HG02623 (cell line): ENCODE results near the gene MAJIN.
A peak's percentile ranks its signal among the peaks of the same experiment; 100 is the strongest.

Experiments
- ATAC-seq: cut with Tn5 transposase; IDR thresholded peaks from one replicate; pipeline ENCODE4 v1.9.1; 2021; ENCODE audit warnings: moderate library complexity; ENCODE audit not compliant: unreplicated experiment

The MAJIN gene

DNA sequence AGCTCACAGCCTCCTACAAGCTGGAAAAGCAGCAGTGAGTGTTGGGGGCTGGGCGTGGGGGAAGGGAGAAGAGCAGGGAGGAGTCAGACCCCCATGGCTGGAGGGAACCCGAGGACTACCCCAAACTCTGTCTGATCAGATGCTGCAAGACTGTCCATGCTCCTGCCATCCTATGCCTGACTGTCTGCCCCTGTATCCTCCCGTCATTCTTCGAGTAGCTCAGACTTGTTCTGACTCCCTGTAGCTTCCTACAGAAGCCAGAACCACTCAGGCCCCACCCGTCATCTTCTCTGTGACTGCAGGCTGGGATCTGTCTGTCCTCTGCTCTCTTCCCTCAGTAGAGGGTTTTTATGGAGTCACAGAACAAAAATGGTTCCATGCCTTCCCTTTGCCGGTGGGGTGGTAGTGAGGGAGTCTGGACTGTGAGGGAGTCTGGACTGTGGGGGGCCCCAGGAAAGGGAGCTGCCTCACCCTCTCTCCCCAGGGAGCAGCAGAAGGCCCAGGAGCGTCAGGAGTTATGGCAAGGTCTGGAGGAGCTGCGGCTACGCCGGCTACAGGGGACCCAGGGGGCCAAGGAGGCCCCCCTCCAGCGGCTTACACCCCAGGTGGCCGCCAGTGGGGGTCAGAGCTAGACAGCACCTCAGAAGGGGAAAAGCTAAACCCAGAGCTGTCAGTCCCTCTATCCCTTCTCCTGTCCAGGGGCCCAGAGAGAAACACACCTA is 38.5 kb downstream of the MAJIN start:
- no peak for ATAC-seq

DNA sequence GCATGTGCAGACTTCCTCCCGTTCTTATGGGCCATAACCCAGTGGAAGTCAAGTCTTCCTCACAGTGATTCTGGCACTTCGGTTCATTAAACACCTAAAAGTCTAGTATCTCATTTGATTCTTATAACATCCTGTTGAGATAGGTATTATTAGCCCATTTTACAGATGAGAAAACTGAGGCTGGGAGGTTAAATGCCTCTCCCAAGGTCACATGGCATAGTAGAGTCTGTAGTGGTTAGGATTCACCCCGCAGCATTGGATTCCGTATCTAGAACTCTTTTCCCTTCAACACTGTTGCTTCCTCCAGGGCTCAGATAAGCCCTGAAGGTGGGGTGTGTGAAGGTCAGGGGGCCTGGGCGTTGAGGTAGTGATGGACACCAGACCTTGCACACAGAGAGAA is 39.6 kb downstream of the MAJIN start:
- ATAC-seq, result no peak

DNA sequence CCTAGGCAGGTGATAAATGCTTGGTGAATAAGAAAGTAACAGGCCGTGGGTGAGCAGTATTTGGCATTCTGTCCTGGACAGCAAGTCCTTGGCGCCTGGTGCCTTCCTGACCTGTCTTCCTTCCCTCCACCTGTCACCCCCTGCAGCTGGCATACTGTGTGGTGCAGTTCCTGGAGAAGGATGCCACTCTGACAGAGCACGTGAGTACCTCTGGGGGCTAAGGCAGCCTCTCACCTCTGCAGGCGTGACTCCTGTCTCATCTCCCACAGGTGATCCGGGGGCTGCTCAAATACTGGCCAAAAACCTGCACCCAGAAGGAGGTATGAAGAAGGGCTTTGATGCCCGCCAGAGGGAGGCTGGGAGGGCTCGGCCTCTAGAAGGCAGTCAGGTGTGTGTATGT is 40.6 kb downstream of the MAJIN start:
- ATAC-seq, result no peak

DNA sequence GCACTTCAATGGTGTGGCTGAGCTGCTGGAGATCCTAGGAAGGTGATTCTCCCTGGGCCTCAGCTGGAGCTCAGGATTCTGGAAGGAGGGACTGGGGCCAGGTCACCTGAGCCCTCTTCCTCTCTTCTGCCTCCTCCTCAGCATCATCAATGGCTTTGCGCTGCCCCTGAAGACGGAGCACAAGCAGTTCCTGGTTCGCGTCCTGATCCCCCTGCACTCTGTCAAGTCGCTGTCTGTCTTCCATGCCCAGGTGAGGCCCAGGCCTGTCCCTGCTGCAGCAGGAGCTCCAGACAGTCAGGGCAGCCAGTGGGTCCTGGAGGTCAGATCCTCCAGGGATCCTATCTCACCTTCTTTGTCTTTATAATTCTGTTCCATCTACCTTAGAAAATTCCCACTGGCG is 41.6 kb downstream of the MAJIN start:
- no peak for ATAC-seq

DNA sequence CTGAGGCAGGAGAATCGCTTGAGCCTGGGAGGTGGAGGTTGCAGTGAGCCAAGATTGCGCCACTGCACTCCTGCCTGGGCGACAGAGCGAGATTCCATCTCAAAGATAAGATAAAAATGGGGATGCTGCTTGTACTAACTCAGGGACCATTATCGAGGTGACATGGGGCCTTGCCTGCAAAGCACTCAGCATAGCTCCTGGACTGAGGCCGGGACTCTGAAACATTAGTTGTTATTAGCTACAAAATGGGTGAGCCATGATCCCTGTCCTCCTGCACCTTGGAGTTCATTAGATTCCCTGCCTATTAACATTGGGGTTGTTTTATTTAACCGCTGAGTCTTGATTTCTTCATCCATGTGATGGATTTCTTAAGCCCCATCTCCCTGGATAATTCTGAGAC is 42.3 kb downstream of the MAJIN start:
- ATAC-seq, result no peak

DNA sequence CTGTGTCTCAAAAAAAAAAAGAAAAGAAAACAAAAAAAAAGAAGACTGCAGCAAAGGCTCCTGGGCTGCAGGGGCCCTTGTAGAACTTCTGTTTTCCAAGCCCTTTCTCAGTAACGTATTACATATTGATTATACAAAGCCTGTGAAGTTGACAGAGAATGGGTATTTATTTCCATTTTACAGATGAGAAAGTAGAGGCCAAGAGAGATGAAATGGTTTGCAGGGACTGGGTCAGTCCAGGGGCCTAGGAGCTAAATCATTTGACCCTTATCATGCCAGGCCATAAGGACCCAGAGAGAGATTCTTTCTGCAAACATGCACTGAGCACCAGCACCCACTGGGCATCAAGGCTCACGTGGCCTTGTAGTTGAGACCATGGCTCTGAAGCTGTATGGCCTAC is 43.0 kb downstream of the MAJIN start:
- no peak for ATAC-seq

DNA sequence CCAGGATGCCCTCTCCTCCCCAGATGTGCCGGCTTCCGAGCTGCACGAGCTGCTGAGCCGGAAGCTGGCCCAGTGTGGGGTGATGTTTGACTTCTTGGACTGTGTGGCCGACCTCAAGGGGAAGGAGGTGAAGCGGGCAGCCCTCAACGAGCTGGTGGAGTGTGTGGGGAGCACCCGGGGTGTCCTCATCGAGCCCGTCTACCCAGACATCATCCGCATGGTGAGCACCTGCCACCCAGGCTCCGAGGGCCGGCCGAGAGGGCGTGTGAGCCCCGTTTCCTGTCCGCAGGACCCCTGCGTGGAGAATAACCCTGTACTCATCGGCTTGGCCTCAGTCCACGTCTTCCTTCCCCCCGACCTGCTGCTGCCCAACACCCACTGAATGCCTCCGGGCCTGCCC is 45.2 kb downstream of the MAJIN start:
- ATAC-seq, result no peak

DNA sequence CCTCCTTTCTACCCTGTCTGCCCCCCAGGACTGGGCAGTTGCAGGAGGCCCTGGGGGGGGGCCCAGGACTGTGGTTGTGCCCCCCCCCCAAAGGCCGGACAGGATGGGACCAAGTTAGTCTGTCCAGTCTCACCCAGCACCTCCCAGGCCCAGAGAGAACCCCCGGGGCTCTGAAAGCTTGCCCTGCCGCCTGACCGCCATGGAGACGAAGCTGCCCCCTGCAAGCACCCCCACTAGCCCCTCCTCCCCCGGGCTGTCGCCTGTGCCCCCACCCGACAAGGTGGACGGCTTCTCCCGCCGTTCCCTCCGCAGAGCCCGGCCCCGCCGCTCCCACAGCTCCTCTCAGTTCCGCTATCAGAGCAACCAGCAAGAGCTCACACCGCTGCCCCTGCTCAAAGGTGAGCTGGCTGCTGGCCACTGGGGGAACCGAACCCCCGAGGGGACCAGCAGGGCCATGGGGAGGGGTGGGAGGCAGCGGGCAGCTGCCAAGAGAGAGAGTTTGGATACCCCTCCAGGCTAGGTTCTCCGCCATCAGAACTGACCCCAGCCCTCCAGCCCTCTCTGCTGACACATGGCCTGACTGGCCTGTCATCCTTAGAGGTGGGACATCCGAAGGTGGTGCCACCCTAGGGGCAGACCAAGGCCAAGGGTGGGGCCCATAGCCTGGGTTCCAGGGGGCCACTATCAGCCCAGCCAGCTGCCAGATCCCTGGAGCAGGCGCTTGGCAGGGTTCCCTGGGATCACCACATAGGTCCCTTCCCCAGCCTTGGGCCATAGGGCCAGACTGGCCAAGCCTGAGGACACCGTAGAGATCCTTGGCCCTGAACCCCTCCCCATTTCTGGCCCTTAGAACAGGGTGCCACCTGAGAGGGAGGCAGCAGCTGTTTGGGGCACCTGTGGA is 46.1 kb downstream of the MAJIN start:
- no peak for ATAC-seq

DNA sequence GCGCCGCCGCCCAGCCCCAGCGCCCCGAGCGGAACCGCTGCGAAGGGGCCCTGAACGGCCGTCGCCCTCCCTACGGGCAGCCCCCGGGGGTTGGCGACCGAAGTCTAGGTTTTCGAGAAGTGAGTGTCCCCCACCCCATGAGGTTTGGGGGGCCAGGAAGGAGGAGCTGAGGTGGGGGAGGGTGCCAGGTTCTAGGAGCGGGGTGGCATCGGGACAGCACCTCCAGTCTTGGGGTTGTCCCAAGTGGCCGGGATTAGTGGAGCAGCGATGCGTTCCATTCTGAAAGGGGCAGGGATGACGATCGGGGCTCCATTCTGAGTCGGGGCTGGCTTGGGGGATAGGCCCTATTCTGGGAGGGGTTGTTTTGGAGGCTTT is 47.0 kb downstream of the MAJIN start:
- ATAC-seq, result no peak

DNA sequence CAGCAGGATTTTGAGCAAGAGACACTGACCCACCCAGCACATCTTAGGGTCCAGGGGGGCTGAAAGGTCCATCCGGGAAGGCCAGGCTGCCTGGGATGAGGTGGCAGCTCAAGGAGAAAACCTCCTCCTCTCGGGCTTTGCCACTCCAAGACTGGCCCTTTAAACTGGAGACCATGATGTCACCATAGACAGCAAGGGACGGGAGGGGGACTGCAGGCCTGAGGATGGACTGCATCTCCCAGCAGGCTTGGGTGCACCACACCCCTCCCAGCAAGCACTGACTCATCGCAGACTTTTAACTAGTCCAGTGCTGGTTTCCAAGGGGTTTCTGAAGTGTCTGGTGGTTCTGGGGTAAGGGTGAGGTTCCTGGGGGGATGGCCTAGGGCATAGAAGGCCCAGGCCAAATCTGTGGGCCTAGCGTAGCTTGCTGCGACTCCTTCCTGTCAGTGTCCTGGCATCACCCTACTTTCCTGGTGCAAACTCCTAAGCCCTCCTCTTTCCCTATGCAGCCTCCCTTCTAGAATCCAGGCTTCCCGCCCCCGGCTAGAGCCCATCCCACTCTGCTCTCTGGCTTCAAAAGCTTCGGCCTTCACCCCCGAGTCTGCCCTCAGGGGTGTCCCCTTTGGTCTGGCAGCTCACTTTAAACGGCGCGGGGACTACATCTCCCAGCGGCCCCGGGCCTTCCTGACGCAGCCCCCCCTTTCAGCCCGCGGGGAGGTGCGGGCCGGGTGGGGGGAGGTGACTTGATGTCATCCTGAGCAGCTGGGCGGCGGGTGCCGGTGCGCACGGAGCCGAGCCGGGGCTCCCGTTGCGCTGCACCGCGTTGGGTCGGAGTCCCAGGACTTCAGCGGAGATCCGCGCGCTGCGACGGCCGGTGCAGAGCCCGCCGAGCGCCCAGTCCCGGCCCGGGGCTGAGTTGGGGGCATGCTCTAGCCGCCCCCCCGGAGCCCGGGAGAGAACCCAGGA is 47.7 kb downstream of the MAJIN start, which contains the start of gene PPP2R5B:
PPP2R5B (plus strand) TSS at position 746 of the 966 bp plus-strand sequence. CDS start 1,046 bp downstream, outside the sequence.
- peak; percentile 72 for ATAC-seq

DNA sequence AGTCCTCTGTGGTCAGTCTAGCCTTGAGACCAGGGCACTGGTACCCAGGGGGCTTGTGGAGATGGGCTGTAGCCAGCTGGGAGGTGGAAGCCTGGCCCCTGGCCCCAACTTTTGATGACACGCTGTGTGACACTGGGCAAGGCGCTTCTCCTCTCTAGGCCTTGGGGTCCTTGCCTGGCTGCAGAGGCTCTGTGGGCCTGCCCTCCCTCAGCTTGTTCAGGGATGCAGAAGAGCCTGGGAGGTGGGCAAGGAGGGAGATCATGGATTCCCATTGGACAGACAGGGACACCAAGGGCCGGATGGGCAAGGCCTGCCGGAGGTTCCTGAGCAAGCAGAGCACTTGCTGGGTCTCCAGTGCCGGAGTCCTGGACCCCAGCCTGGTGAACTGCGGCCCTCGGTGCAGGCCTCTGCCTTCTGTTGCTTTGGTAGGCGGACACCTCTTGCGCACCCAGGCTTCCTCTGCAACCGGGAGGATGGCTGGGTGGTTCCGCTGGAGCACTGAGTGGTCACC is 48.7 kb downstream of the MAJIN start:
- no peak for ATAC-seq

DNA sequence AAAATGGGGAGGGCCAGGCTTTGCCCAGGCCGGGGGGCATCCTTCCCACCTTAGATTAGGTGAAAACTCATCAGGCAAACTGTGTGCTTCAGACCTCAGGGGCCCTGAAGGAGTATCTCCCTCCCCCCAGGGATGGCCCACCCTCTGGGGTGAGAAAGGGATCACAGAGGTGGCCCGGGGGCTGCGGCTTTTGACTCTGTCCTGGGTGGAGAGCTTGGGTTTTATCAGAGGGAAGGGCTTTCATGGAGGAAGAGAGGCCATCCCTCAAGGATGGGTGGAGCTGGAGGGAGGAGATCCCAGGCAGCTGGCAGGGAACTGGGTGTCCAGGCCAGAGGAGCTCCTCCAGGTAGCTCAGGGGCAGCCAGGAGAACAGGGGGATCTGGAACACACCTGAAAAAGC is 50.5 kb downstream of the MAJIN start:
- ATAC-seq, result no peak

DNA sequence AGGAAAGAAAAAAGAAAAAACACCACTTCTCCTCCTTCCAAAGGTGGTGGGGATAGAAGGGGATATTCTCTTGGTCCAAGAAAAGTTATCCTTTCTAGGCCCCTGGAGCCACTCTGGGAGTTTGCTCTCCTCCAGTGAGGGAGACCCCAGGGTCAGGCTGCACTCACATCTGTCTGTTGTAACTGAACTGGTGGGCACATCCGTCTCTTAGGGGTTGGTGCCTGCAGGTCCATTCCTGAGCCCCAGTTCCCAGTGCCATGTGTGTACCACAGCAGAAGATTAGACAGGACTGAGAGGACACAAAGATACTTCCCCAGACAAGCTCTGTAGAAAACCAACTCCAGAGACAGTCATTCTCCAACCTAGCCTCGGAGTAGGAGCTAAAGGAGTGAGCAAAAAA is 51.8 kb downstream of the MAJIN start:
- ATAC-seq, result no peak

DNA sequence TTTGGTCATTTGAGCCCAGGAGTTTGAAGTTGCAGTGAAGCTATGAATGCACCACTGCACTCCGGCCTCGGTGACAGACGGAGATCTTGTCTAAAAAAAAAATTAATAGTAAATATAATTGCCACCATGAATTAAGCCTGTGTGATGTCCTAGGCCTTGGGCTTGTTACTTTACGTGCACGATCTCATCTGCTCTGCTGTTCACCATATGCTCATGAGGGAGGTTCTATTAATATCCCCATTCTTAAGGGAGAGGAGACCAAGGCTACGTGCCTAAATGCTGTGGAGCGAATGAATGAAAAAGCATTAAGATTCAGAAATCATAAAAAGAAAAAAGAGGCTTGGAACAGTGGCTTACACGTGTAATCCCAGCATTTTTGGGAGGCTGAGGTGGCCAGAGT is 52.3 kb downstream of the MAJIN start:
- ATAC-seq, result no peak

DNA sequence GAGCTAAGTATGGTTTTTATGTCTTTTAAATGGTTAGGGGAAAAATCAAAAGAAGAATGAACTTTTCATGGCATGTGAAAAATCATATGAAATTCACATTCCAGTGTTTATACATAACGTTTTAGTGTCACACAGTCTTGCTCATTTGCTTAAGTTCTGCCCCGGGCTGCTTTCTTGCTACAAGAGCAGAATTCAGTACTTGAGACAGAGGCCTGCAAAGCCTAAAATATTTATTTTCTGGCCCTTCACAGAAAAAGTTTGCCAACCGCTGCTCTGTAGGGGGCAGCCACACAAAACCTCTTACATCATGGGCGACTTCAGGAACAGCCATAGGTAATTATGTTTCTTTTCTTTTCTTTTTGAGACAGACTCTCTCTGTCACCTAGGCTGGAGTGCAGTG is 53.9 kb downstream of the MAJIN start:
- no peak for ATAC-seq

DNA sequence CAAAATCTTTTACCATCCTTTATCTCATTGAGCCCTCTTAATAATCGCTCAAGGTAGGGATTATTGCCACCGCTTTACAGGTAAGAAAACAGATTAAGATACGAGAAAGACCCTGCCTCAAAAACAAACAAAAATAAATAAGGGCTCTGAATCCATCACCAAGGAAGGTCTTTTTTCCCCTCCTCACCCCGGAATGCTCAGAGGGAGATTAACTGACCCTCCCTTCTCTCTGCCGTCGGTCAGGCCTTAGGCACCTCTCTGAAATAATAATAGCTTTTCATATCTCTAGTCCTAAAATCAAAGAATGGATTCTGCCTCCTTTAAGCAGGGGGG is 54.3 kb downstream of the MAJIN start:
- ATAC-seq, result no peak

DNA sequence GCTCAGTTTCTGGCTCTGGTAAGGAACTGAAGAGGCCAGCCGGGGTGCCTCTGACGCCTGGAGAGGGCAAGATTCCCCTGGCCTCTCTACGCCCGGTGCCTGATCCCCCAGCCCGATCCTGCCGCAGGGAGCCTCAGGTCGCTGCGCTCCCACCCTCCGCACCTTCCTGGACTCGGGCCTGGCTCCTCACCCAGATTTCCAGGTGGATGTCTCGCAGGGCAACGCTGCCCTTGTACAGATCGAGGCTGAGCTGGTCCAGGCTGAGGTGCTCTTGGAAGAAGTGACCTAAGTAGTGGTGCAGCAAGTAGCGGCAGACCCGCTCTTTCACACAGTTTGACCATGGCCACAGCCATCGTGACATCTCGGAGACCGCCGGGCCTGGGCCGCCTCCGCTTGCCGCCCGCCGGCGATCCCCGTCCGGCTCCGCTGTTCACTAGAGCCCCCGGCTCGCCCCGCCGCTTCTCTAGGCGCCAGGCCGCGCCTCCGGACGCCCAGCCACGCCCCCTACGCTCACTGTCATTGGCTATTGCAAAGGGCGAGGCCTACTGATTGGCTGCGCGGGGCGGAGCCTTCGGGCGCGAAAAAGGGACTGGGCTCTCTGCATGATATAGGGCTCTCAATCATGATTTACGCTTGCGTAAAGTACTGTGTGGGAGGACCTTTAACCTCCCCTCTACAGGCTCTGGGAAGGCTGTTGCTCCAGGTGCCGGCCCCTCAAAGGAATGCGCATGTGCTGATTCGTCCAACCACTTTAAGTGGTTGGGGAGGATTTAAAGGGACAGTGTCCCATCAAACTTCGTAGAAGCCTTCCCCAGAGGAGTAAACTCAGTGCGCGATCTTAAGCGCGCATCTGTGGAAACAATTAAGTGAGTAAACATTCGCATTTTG is 54.9 kb downstream of the MAJIN start, which contains the start of gene ATG2A:
ATG2A (minus strand) TSS at position 435 of the 888 bp plus-strand sequence; CDS start at position 361, 74 bp downstream.
- peak; percentile 92 for ATAC-seq

DNA sequence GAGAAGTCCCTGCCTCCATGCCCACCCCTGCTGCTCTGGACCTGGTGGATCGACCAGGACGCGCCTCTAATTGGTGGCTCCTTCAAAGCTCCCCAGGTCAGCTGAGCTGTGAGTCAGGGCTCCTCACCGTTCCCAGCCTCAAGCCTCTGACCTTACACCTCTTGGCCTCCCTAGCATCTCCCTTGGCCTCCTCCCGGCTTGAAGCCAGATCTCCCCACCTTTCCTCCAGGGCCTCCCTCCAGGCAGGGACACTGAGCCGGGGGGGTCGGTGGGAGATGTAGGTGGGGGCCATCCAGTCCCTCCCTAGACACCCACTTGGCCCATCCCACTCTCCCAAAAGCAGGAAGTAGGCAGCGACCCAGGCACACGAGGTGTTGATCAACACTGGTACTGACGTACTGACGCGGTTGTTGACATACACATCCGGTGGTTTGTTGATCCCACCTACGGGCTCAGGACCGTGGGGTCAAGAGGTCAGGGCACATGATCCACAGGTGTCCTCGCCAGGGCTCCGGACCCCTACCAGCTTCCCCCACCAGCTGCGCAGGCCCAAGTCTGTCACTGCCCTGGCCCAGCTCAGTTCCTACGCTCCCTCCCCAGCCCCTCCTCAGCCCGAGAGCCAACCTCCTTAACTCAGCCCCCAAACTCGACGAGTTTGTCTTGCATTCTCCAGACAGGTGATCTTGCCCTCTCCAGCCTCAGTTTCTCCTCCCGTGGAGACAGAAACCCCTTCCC is 55.7 kb downstream of the MAJIN start:
- ATAC-seq, result no peak

DNA sequence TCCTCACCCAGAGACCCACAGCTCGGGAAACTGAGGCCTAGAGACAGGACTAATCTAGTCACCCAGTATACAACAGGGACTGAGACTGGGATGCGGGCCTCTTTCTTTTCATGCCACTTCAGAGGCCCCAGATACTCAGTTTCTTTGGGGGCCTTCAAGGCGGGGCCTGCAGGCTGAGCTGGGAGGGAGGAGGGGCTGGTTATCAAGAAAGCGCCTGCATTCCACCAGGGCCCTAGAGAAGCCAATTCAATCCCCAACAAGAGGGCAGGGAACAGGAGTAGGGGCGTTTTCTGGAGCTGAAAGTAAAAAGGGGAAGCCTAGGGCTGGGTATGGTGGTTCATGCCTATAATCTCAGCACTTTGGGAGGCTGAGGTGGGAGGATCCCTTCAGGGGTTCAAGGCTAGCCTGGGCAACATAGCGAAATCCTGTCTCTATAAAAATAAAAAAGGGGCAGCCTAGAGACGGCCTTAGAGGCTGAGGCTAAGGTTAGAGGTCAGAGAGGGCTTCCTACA is 56.5 kb downstream of the MAJIN start:
- ATAC-seq, result no peak
